H1 (cell line): ENCODE results near the gene GOLGA2. TPM values are rescaled to one million over a fixed set of nuclear protein-coding genes. Genes with fewer than 3 reads are reported as not detected.

Experiments used
- CTCF ChIA-PET: fragments of 300-600 bp; sonication (Branson Sonifier 250); formaldehyde crosslinking; loops from one replicate; lab custom pipeline; 2021; ENCODE audit not compliant: partially characterized antibody; lab: Charles Lee
- POLR2A ChIA-PET: fragments of 300-600 bp; sonication (Branson Sonifier 250); formaldehyde crosslinking; loops from one replicate; lab custom pipeline; 2021; ENCODE audit warnings: inconsistent platforms; ENCODE audit not compliant: partially characterized antibody; lab: Charles Lee
- DNase-seq, 2 experiments: peaks; one replicate each; pipeline versions ENCODE4 v3.0.0 to v3.0.0-alpha.2; 2010 to 2022; ENCODE audit warnings: low spot score in 2 of 2, low read depth in 1 of 2, mixed read lengths in 1 of 2
- FAIRE-seq: peaks from 2 replicates; lab custom pipeline; 2011; peaks lifted over from hg19 to GRCh38; lab: Jason Lieb, UNC
- H2AFZ ChIP-seq: 2 replicates; pipeline ENCODE4 v1.8.1; 2012; ENCODE audit warnings: low read length, inconsistent platforms
- H2AK5ac ChIP-seq: 2 replicates; pipeline ENCODE4 v1.6.1; 2013; ENCODE audit warnings: low read depth, low read length
- H2BK120ac ChIP-seq: replicated peaks from 2 replicates; pipeline ENCODE3; 2013; ENCODE audit warnings: low read depth, low read length, inconsistent platforms
- H2BK12ac ChIP-seq: 2 replicates; pipeline ENCODE4 v1.6.1; 2013; ENCODE audit warnings: low read depth, low read length
- H2BK15ac ChIP-seq: 2 replicates; pipeline ENCODE4 v1.6.1; 2013; ENCODE audit warnings: low read length
- H2BK20ac ChIP-seq: 2 replicates; pipeline ENCODE4 v1.6.1; 2013; ENCODE audit warnings: low read length
- H2BK5ac ChIP-seq: 2 replicates; pipeline ENCODE4 v1.6.1; 2013; ENCODE audit warnings: low read depth, low read length
- H3K14ac ChIP-seq: 2 replicates; pipeline ENCODE4 v1.6.1; 2013; ENCODE audit warnings: inconsistent platforms; ENCODE audit not compliant: insufficient read length
- H3K18ac ChIP-seq: 2 replicates; pipeline ENCODE4 v1.6.1; 2013; ENCODE audit warnings: low read length; ENCODE audit errors: extremely low read depth
- H3K23ac ChIP-seq: 2 replicates; pipeline ENCODE4 v1.6.1; 2013; ENCODE audit warnings: inconsistent platforms; ENCODE audit not compliant: insufficient read length
- H3K23me2 ChIP-seq: 2 replicates; pipeline ENCODE4 v1.6.1; 2013; ENCODE audit warnings: low read depth, low read length
- H3K27ac ChIP-seq: 2 replicates; pipeline ENCODE4 v1.6.1; 2011; ENCODE audit warnings: low read depth, low read length, inconsistent platforms
- H3K27me3 ChIP-seq, 4 experiments: replicated peaks in 1 of 4; 1 replicate in 1 of 4; 2 replicates in 3 of 4; pipeline versions ENCODE4 v1.6.1 to v1.8.1; 2011 to 2013; ENCODE audit warnings: low read length in 3 of 4, mild to moderate bottlenecking in 3 of 4, inconsistent platforms in 2 of 4, mixed read lengths in 2 of 4, moderate library complexity in 1 of 4; ENCODE audit not compliant: control insufficient read depth in 3 of 4, insufficient read depth in 3 of 4; ENCODE audit errors: extremely low read depth in 1 of 4
- H3K36me3 ChIP-seq, 4 experiments: 2 replicates each; pipeline versions ENCODE4 v1.6.1 to v1.8.1; 2011 to 2013; ENCODE audit warnings: mild to moderate bottlenecking in 4 of 4, low read length in 3 of 4, moderate library complexity in 2 of 4, control low read depth in 1 of 4, inconsistent platforms in 1 of 4; ENCODE audit not compliant: insufficient read depth in 4 of 4, control insufficient read depth in 2 of 4
- H3K4ac ChIP-seq: replicated peaks from 2 replicates; pipeline ENCODE3; 2013; ENCODE audit warnings: low read length, low read depth, mixed read lengths, inconsistent platforms; ENCODE audit not compliant: insufficient read length
- H3K4me1 ChIP-seq, 4 experiments: replicated peaks in 1 of 4; 1 replicate in 1 of 4; 2 replicates in 3 of 4; pipeline versions ENCODE4 v1.6.1 to v1.8.1; 2011 to 2013; ENCODE audit warnings: low read length in 3 of 4, inconsistent platforms in 2 of 4, mixed read lengths in 1 of 4; ENCODE audit not compliant: insufficient read depth in 4 of 4, control insufficient read depth in 3 of 4
- H3K4me2 ChIP-seq, 2 experiments: 2 replicates each; pipeline versions ENCODE4 v1.6.1 to v1.8.1; 2011 to 2013; ENCODE audit warnings: low read depth in 2 of 2, low read length in 2 of 2, control low read depth in 1 of 2, inconsistent platforms in 1 of 2, mild to moderate bottlenecking in 1 of 2; ENCODE audit not compliant: insufficient read depth in 1 of 2
- H3K4me3 ChIP-seq, 4 experiments: fragments of 200-600, 300-600 bp in 1 of 4; sonication (generic), shearing (Covaris generic), sonication (Bioruptor Twin) in 1 of 4; 2 replicates each; pipeline versions ENCODE4 v1.5.1 to v1.8.1; 2011 to 2016; ENCODE audit warnings: low read length in 4 of 4, low read depth in 3 of 4, control low read depth in 2 of 4, inconsistent platforms in 2 of 4, mild to moderate bottlenecking in 2 of 4, mixed read lengths in 1 of 4, moderate library complexity in 1 of 4; ENCODE audit not compliant: insufficient read depth in 2 of 4; ENCODE audit errors: extremely low read depth in 1 of 4
- H3K56ac ChIP-seq: replicated peaks from 2 replicates; pipeline ENCODE3; 2013; ENCODE audit warnings: low read depth, mild to moderate bottlenecking, mixed read lengths, low read length, inconsistent platforms; ENCODE audit not compliant: insufficient read length
- H3K79me1 ChIP-seq: 2 replicates; pipeline ENCODE4 v1.6.1; 2013; ENCODE audit warnings: low read depth, low read length, control low read depth
- H3K79me2 ChIP-seq, 2 experiments: 2 replicates each; pipeline versions ENCODE4 v1.6.1 to v1.8.1; 2012 to 2013; ENCODE audit warnings: low read length in 2 of 2, mild to moderate bottlenecking in 2 of 2, inconsistent platforms in 1 of 2; ENCODE audit not compliant: insufficient read depth in 2 of 2, control insufficient read depth in 1 of 2
- H3K9ac ChIP-seq, 4 experiments: replicated peaks in 1 of 4; 1 replicate in 1 of 4; 2 replicates in 3 of 4; pipeline versions ENCODE4 v1.6.1 to v1.8.1; 2011 to 2013; ENCODE audit warnings: low read depth in 3 of 4, low read length in 3 of 4, control low read depth in 2 of 4, mild to moderate bottlenecking in 2 of 4, moderate library complexity in 2 of 4, inconsistent platforms in 1 of 4; ENCODE audit errors: extremely low read depth in 1 of 4
- H3K9me3 ChIP-seq, 2 experiments: 2 replicates each; pipeline versions ENCODE4 v1.6.1 to v1.8.1; 2012 to 2013; ENCODE audit warnings: mild to moderate bottlenecking in 2 of 2, moderate library complexity in 2 of 2, control low read depth in 1 of 2, inconsistent platforms in 1 of 2, low read depth in 1 of 2, low read length in 1 of 2, mixed read lengths in 1 of 2; ENCODE audit not compliant: insufficient read depth in 2 of 2
- H4K20me1 ChIP-seq, 2 experiments: replicated peaks in 1 of 2; 2 replicates each; pipeline versions ENCODE3 to v1.8.1; 2011 to 2013; ENCODE audit warnings: inconsistent platforms in 2 of 2, low read length in 2 of 2, mild to moderate bottlenecking in 1 of 2; ENCODE audit not compliant: insufficient read depth in 2 of 2, control insufficient read depth in 1 of 2
- H4K5ac ChIP-seq: 2 replicates; pipeline ENCODE4 v1.6.1; 2013; ENCODE audit warnings: low read length, low read depth, mixed read lengths, inconsistent platforms; ENCODE audit not compliant: insufficient read length
- H4K8ac ChIP-seq: 2 replicates; pipeline ENCODE4 v1.8.0; 2013; ENCODE audit warnings: mild to moderate bottlenecking, moderate library complexity, low read length, inconsistent platforms; ENCODE audit not compliant: insufficient read depth; ENCODE audit errors: extremely low read depth
- H4K91ac ChIP-seq: replicated peaks from 2 replicates; pipeline ENCODE3; 2013; ENCODE audit warnings: low read length, mixed read lengths, inconsistent platforms; ENCODE audit not compliant: insufficient read length
- ATF2 ChIP-seq: IDR thresholded peaks from 2 replicates; pipeline ENCODE4 v1.6.1; 2012; ENCODE audit warnings: low read length, inconsistent platforms
- HDAC6 ChIP-seq: IDR thresholded peaks from one replicate; pipeline ENCODE4 v1.7.1; 2012; ENCODE audit warnings: low read depth, mild to moderate bottlenecking, inconsistent platforms, low read length, moderate library complexity
- JUN ChIP-seq: IDR thresholded peaks from 2 replicates; pipeline ENCODE4 v1.6.1; 2011; ENCODE audit warnings: low read depth, mild to moderate bottlenecking, improper control_type of control experiment, low read length
- MAFK ChIP-seq: IDR thresholded peaks from 2 replicates; pipeline ENCODE4 v1.6.1; 2012; ENCODE audit warnings: low read depth, mild to moderate bottlenecking, improper control_type of control experiment, low read length
- SUZ12 ChIP-seq: fragments of 200-600 bp; sonication (generic); IDR thresholded peaks from 2 replicates; pipeline ENCODE4 v1.6.1; 2012; ENCODE audit warnings: mild to moderate bottlenecking, inconsistent platforms, low read length, moderate library complexity, mixed read lengths
- TCF12 ChIP-seq: IDR thresholded peaks from 2 replicates; pipeline ENCODE4 v1.6.1; 2011; ENCODE audit warnings: low read depth, mild to moderate bottlenecking, low read length
- WGBS, 2 experiments: shearing (Covaris generic) in 1 of 2; methylation state at CpG; one replicate each; pipeline versions ENCODE4 v1.1.6 to v1.1.7; 2013 to 2015; ENCODE audit warnings: low lambda C conversion rate in 2 of 2, mixed read lengths in 2 of 2, inconsistent platforms in 1 of 2, low coverage in 1 of 2, missing lambda C conversion rate in 1 of 2; ENCODE audit not compliant: insufficient replicate concordance in 2 of 2, insufficient coverage in 1 of 2, insufficient read length in 1 of 2; ENCODE audit errors: extremely low coverage in 1 of 2, missing lambda C conversion rate in 1 of 2; 5-methylcytosine and 5-hydroxymethylcytosine counted together
- polyA plus RNA-seq, 7 experiments: library from polyadenylated mRNA; depleted of rRNA in 3 of 7; stranded (reverse) in 5 of 7; unstranded in 2 of 7; fragments of >200 nt in 5 of 7; fragments of 200-250 nt in 2 of 7; gene quantifications; 1 replicate in 5 of 7; 2 replicates in 1 of 7; 4 replicates in 1 of 7; pipeline versions ENCODE4 v1.2.1 to v1.2.3, GENCODE V29; 2011 to 2013; ENCODE audit warnings: missing spikeins in 2 of 7, mixed read lengths in 2 of 7
- total RNA-seq: library from RNA; stranded (reverse); fragmentation: NEBNext Ultra II Directional; extraction: Animal tissue kit (Norgen Biotek cat#: 25700); gene quantifications from 2 replicates; pipeline ENCODE4 v1.2.1, GENCODE V29; 2021

The GOLGA2 gene
- total and polyA plus RNA-seq, 2 of the 8 experiments (the other 6 are each of a cell fraction or from before 2014, with no cell fraction given), result 13.1 to 43.6 TPM

DNA sequence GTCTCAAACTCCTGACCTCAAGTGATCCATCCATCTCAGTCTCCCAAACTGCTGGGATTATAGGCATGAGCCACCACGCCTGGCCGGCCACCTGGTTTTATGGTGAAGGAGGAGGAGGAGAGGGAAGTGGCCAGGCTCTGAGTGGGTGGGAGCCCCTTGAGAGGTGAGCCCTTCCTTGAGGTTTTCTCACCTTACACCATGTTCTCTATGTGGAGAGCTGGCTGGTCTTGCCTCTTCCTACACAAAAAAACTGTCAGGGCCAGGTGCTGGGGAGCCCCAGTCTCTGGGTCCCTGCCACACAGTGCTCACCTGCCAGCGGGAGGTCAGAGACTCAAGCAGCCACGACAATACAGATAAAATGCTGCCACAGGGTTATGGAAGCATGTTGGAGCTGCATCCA is 18.3 kb upstream of the GOLGA2 start:
- Histone ChIP-seq H3K23ac (no peak overlapping the region), H3K4ac (no peak overlapping the region), H2BK5ac (no peak overlapping the region), H3K14ac (no peak overlapping the region), H3K27ac (no peak overlapping the region; the same call in 1 of the 2 replicates), H3K36me3 (no peaks in the 10 kb centered on the region), H2BK20ac (no peak overlapping the region), H3K56ac (no peak overlapping the region), H3K18ac (no peak overlapping the region), H2AFZ (no peak overlapping the region), H3K23me2 (no peaks in the 10 kb centered on the region), H3K4me3 (no peak overlapping the region), H4K8ac (no peak overlapping the region), H2AK5ac (no peak overlapping the region), H4K91ac (no peak overlapping the region), H4K20me1 (peaks cover 1 to 3% of the 10 kb centered on the region in 2 experiments), H2BK12ac (no peak overlapping the region), H2BK120ac (no peak overlapping the region), H3K4me2 (no peak overlapping the region), H3K79me2 (no peaks in the 10 kb centered on the region), H3K27me3 (no peaks in the 10 kb centered on the region), H3K4me1 (no peaks in the 10 kb centered on the region), H2BK15ac (no peak overlapping the region), H4K5ac (no peak overlapping the region), H3K9me3 (no peaks in the 10 kb centered on the region), H3K79me1 (no peaks in the 10 kb centered on the region), H3K9ac (no peak overlapping the region)
- WGBS, 2 experiments, result 84% methylated on average over 4 of the region's 4 CpGs; no CpG with 5 or more reads in 1 of the 2 experiments
- TF ChIP-seq MAFK, result no peak
- TF ChIP-seq HDAC6, result no peak
- no peak for TF ChIP-seq JUN
- no peak for TF ChIP-seq ATF2
- no peak for TF ChIP-seq TCF12
- TF ChIP-seq SUZ12, result no peak
- ChIA-PET CTCF (interaction anchor here (0.9 to 8.1 kb wide), 11 partner anchors 8 to 229 kb away, joined by 3 to 88 read pairs (median 17); no protein-coding TSS in a partner anchor), POLR2A (interaction anchor here (0.5 to 1.2 kb wide), 2 partner anchors 51 to 126 kb away, joined by 3 to 4 read pairs; partner anchors contain the start of gene CERCAM)
- no peak for FAIRE-seq
- DNase-seq, result no peak
